ENCODE results near the gene XPO5.

DNA sequence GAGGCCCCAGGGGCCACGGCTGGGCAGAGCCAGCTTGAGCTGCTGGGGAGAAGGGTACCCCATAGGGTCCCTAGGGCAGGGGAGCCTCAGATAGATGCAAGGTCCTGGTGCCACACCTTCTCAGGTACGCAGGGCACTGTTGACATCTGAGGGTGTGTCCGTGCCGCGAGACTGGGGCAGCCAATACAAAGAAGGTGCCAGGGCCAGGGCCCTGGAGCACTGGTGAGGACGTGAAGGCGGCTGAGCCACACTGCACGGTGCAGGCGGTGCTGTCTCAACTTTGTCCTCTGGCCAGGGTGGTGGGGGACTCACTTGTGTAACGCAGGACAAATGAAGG, 65.0 kb downstream of the XPO5 start:
- no peak for TF ChIP-seq CTCF (IDR thresholded peaks at IDR 0.05; ENCODE audit: borderline replicate concordance, extremely low read depth, low read length, poor library complexity, severe bottlenecking)
- TF ChIP-seq EZH2 (IDR thresholded peaks at IDR 0.05; ENCODE audit: borderline replicate concordance, low read depth, low read length, severe bottlenecking) = no peak
